ENCODE results near the gene GHRHR.

The GHRHR gene

GRCh38 chr7:30929686-30930085 is 34.1 kb upstream of the GHRHR start:
- no peak for DNase-seq

- no peak for DNase-seq
These were observed 33.1 kb upstream of the GHRHR start for GRCh38 chr7:30930621-30931020.

GRCh38 chr7:30931161-30931928 is 32.4 kb upstream of the GHRHR start:
- no peak for DNase-seq

- no peak for DNase-seq
These were observed 31.7 kb upstream of the GHRHR start for GRCh38 chr7:30931929-30932540.

- no peak for DNase-seq
These were observed 31.2 kb upstream of the GHRHR start for GRCh38 chr7:30932562-30932961.

GRCh38 chr7:30933124-30933974 is 30.4 kb upstream of the GHRHR start:
- DNase-seq, result no peak

- no peak for DNase-seq
These were observed 29.5 kb upstream of the GHRHR start for GRCh38 chr7:30934225-30934624.

GRCh38 chr7:30934732-30935568 is 28.8 kb upstream of the GHRHR start:
- no peak for DNase-seq

- DNase-seq, result no peak
These were observed 28.2 kb upstream of the GHRHR start for GRCh38 chr7:30935569-30935877.

GRCh38 chr7:30936650-30937245 is 27.0 kb upstream of the GHRHR start:
- no peak for DNase-seq

GRCh38 chr7:30937416-30937815 is 26.3 kb upstream of the GHRHR start:
- DNase-seq, result no peak

- DNase-seq, result peak; percentile 27
These were observed 25.1 kb upstream of the GHRHR start for GRCh38 chr7:30938435-30939316.

- DNase-seq, result no peak
These were observed 22.0 kb upstream of the GHRHR start for GRCh38 chr7:30941582-30942323.

- no peak for DNase-seq
These were observed 13.6 kb upstream of the GHRHR start for GRCh38 chr7:30950197-30950596.

- DNase-seq, result no peak
These were observed 8.8 kb upstream of the GHRHR start for GRCh38 chr7:30954914-30955313.

GRCh38 chr7:30956704-30957103 is 7.0 kb upstream of the GHRHR start:
- no peak for DNase-seq

GRCh38 chr7:30965372-30965771 is 1.6 kb downstream of the GHRHR start:
- DNase-seq, result no peak

- no peak for DNase-seq
These were observed 2.1 kb downstream of the GHRHR start for GRCh38 chr7:30965883-30966282.

- no peak for DNase-seq
These were observed 4.5 kb downstream of the GHRHR start for GRCh38 chr7:30968294-30968693.

GRCh38 chr7:30968747-30969603 is 5.2 kb downstream of the GHRHR start:
- DNase-seq, result no peak
